ENCODE data around the gene KDM2B.

- TF ChIP-seq EZH2 (IDR thresholded peaks at IDR 0.05; ENCODE audit: low read depth, low read length, severe bottlenecking) (no peak), TBP (IDR thresholded peaks at IDR 0.05; ENCODE audit: low read depth, low read length) (no peak), YY1 (IDR thresholded peaks at IDR 0.05; ENCODE audit: low read depth, low read length) (no peak), SP2 (IDR thresholded peaks at IDR 0.05; ENCODE audit: low read length) (no peak), CTCF (IDR thresholded peaks at IDR 0.05; ENCODE audit: control extremely low read depth in 1 of 3, insufficient read depth in 1 of 3, low read depth in 1 of 3, low read length in 3 of 3) (no peak), SAP30 (IDR thresholded peaks at IDR 0.05; ENCODE audit: insufficient read depth, insufficient replicate concordance, low read length) (no peak), RAD21 (IDR thresholded peaks at IDR 0.05 in 1 of 2, conservative IDR thresholded peaks at IDR 0.05 in 1 of 2; ENCODE audit: low read depth in 2 of 2, low read length in 2 of 2) (no peak), POLR2A (IDR thresholded peaks at IDR 0.05; ENCODE audit: control extremely low read depth in 1 of 2, low read depth in 2 of 2, low read length in 2 of 2) (no peak), HDAC6 (IDR thresholded peaks at IDR 0.05; ENCODE audit: low read depth, low read length) (no peak), CREB1 (IDR thresholded peaks at IDR 0.05) (no peak), GTF2F1 (IDR thresholded peaks at IDR 0.05; ENCODE audit: borderline replicate concordance, low read depth, low read length) (no peak), BRCA1 (IDR thresholded peaks at IDR 0.05; ENCODE audit: low read depth, low read length) (no peak), POLR2AphosphoS5 (IDR thresholded peaks at IDR 0.05; ENCODE audit: low read depth, low read length) (no peak)
Measured at GRCh38 chr12:121620333-121620891, 39.6 kb upstream of the KDM2B start.
